HL-60 (cell line): Measurements from ENCODE around the gene CLDN6.

Experiments used
- TF ChIP-seq, protein P1 (sequence below): IDR thresholded peaks from one replicate; pipeline ENCODE4 v1.5.1; 2011; ENCODE audit warnings: low read length, control low read depth, inconsistent platforms; ENCODE audit not compliant: insufficient read depth
- TF ChIP-seq, protein P2 (sequence below): IDR thresholded peaks from 2 replicates; pipeline ENCODE4 v1.6.1; 2012; ENCODE audit warnings: low read depth; ENCODE audit not compliant: insufficient replicate concordance

GRCh38 chr16:3028716-3029319 lies 10.8 kb upstream of the CLDN6 start:
- TF ChIP-seq, protein P1, sequence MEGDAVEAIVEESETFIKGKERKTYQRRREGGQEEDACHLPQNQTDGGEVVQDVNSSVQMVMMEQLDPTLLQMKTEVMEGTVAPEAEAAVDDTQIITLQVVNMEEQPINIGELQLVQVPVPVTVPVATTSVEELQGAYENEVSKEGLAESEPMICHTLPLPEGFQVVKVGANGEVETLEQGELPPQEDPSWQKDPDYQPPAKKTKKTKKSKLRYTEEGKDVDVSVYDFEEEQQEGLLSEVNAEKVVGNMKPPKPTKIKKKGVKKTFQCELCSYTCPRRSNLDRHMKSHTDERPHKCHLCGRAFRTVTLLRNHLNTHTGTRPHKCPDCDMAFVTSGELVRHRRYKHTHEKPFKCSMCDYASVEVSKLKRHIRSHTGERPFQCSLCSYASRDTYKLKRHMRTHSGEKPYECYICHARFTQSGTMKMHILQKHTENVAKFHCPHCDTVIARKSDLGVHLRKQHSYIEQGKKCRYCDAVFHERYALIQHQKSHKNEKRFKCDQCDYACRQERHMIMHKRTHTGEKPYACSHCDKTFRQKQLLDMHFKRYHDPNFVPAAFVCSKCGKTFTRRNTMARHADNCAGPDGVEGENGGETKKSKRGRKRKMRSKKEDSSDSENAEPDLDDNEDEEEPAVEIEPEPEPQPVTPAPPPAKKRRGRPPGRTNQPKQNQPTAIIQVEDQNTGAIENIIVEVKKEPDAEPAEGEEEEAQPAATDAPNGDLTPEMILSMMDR = no peak
- TF ChIP-seq, protein P2, sequence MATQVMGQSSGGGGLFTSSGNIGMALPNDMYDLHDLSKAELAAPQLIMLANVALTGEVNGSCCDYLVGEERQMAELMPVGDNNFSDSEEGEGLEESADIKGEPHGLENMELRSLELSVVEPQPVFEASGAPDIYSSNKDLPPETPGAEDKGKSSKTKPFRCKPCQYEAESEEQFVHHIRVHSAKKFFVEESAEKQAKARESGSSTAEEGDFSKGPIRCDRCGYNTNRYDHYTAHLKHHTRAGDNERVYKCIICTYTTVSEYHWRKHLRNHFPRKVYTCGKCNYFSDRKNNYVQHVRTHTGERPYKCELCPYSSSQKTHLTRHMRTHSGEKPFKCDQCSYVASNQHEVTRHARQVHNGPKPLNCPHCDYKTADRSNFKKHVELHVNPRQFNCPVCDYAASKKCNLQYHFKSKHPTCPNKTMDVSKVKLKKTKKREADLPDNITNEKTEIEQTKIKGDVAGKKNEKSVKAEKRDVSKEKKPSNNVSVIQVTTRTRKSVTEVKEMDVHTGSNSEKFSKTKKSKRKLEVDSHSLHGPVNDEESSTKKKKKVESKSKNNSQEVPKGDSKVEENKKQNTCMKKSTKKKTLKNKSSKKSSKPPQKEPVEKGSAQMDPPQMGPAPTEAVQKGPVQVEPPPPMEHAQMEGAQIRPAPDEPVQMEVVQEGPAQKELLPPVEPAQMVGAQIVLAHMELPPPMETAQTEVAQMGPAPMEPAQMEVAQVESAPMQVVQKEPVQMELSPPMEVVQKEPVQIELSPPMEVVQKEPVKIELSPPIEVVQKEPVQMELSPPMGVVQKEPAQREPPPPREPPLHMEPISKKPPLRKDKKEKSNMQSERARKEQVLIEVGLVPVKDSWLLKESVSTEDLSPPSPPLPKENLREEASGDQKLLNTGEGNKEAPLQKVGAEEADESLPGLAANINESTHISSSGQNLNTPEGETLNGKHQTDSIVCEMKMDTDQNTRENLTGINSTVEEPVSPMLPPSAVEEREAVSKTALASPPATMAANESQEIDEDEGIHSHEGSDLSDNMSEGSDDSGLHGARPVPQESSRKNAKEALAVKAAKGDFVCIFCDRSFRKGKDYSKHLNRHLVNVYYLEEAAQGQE = no peak
